ENCODE data around the gene SATL1. TPM values are rescaled to one million over a fixed set of nuclear protein-coding genes. Genes with fewer than 3 reads are reported as not detected.

SATL1 gene
- total RNA-seq, 1 experiment from 2014 or later = 0.22 TPM

DNA sequence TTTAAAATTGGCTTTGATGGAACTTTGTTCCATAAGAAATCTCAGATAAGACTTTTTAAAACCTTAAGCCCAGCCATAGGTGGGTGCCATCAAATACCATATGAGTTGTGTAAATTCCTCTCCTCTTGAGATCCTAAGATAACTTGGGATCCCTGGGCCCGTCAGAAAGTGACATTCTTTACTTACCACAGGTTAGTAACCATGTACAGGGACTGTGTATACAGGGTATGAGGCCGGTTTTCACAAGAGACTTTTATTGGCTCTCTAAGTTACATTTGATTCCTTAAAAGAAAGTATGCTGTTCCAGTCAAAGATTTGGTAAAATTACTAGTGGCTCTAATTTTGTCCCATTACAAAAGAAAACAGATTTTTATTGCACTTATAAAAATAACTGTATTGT lies 129.8 kb downstream of the SATL1 start:
- Mint-ChIP-seq H3K27me3 (ENCODE audit: low read depth) (no peaks in the 10 kb centered on the region), H3K36me3 (no peaks in the 10 kb centered on the region), H3K9me3 (peaks cover 8% of the 10 kb centered on the region), H3K4me1 (0 out of 2 replicates have a peak, but pooled peaks cover 2% of the 10 kb centered on the region), H3K27ac (no peak overlapping the region), H3K4me3 (no peak overlapping the region)
- DNase-seq (ENCODE audit: low spot score) (no peak), ATAC-seq (no peak)
- TF ChIP-seq, protein P1, sequence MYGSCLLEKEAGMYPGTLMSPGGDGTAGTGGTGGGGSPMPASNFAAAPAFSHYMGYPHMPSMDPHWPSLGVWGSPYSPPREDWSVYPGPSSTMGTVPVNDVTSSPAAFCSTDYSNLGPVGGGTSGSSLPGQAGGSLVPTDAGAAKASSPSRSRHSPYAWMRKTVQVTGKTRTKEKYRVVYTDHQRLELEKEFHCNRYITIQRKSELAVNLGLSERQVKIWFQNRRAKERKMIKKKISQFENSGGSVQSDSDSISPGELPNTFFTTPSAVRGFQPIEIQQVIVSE (CRISPR knock-in tag; IDR thresholded peaks at IDR 0.05; ENCODE audit: borderline replicate concordance) = no peak
- TF ChIP-seq ETV6 (CRISPR knock-in tag; IDR thresholded peaks at IDR 0.05) (no peak), ZNF263 (CRISPR knock-in tag; IDR thresholded peaks at IDR 0.05; ENCODE audit: low read depth) (no peak), ZNF138 (CRISPR knock-in tag; conservative IDR thresholded peaks at IDR 0.05) (no peak), TEAD1 (CRISPR knock-in tag; IDR thresholded peaks at IDR 0.05) (no peak)
- TF ChIP-seq, protein P2, sequence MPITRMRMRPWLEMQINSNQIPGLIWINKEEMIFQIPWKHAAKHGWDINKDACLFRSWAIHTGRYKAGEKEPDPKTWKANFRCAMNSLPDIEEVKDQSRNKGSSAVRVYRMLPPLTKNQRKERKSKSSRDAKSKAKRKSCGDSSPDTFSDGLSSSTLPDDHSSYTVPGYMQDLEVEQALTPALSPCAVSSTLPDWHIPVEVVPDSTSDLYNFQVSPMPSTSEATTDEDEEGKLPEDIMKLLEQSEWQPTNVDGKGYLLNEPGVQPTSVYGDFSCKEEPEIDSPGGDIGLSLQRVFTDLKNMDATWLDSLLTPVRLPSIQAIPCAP (CRISPR knock-in tag; IDR thresholded peaks at IDR 0.05) = no peak
- POLR2A ChIA-PET = no interaction called here
- CTCF ChIA-PET = no interaction called here

DNA sequence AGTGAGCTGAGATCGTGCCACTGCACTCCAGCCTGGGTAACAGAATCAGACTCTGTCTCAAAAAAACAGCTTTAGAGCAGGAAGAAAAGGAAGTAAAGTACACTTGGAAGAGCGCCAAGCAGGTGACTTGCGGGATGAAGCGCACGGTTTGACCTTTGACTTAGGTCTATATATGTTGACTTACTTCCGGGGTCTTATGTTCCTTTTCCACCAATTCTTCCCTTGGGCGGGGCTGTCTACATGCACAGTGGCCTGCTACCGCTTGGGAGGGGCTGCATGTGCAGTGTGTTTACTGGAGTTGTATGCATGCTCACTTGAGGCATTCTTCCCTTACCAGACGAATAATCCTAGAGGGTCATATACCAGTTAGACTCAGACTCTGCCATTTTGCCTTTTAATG lies 131.3 kb downstream of the SATL1 start:
- TF ChIP-seq, protein P3, sequence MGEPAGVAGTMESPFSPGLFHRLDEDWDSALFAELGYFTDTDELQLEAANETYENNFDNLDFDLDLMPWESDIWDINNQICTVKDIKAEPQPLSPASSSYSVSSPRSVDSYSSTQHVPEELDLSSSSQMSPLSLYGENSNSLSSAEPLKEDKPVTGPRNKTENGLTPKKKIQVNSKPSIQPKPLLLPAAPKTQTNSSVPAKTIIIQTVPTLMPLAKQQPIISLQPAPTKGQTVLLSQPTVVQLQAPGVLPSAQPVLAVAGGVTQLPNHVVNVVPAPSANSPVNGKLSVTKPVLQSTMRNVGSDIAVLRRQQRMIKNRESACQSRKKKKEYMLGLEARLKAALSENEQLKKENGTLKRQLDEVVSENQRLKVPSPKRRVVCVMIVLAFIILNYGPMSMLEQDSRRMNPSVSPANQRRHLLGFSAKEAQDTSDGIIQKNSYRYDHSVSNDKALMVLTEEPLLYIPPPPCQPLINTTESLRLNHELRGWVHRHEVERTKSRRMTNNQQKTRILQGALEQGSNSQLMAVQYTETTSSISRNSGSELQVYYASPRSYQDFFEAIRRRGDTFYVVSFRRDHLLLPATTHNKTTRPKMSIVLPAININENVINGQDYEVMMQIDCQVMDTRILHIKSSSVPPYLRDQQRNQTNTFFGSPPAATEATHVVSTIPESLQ (CRISPR knock-in tag; IDR thresholded peaks at IDR 0.05) = no peak
- TF ChIP-seq, protein P4, sequence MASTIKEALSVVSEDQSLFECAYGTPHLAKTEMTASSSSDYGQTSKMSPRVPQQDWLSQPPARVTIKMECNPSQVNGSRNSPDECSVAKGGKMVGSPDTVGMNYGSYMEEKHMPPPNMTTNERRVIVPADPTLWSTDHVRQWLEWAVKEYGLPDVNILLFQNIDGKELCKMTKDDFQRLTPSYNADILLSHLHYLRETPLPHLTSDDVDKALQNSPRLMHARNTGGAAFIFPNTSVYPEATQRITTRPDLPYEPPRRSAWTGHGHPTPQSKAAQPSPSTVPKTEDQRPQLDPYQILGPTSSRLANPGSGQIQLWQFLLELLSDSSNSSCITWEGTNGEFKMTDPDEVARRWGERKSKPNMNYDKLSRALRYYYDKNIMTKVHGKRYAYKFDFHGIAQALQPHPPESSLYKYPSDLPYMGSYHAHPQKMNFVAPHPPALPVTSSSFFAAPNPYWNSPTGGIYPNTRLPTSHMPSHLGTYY (CRISPR knock-in tag; IDR thresholded peaks at IDR 0.05) = no peak
- TF ChIP-seq ZNF423 (CRISPR knock-in tag; IDR thresholded peaks at IDR 0.05) (no peak), IRF2 (CRISPR knock-in tag; IDR thresholded peaks at IDR 0.05; ENCODE audit: borderline replicate concordance, low read depth) (no peak), SMAD4 (CRISPR knock-in tag; IDR thresholded peaks at IDR 0.05) (no peak), MXD4 (CRISPR knock-in tag; IDR thresholded peaks at IDR 0.05; ENCODE audit: borderline replicate concordance) (no peak), CREB1 (CRISPR knock-in tag; IDR thresholded peaks at IDR 0.05) (no peak)
- TF ChIP-seq, protein P5, sequence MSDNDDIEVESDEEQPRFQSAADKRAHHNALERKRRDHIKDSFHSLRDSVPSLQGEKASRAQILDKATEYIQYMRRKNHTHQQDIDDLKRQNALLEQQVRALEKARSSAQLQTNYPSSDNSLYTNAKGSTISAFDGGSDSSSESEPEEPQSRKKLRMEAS (CRISPR knock-in tag; IDR thresholded peaks at IDR 0.05) = no peak
- TF ChIP-seq, protein P6, sequence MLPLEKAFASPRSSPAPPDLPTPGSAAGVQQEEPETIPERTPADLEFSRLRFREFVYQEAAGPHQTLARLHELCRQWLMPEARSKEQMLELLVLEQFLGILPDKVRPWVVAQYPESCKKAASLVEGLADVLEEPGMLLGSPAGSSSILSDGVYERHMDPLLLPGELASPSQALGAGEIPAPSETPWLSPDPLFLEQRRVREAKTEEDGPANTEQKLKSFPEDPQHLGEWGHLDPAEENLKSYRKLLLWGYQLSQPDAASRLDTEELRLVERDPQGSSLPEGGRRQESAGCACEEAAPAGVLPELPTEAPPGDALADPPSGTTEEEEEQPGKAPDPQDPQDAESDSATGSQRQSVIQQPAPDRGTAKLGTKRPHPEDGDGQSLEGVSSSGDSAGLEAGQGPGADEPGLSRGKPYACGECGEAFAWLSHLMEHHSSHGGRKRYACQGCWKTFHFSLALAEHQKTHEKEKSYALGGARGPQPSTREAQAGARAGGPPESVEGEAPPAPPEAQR (CRISPR knock-in tag; IDR thresholded peaks at IDR 0.05) = no peak
- TF ChIP-seq, protein P7, sequence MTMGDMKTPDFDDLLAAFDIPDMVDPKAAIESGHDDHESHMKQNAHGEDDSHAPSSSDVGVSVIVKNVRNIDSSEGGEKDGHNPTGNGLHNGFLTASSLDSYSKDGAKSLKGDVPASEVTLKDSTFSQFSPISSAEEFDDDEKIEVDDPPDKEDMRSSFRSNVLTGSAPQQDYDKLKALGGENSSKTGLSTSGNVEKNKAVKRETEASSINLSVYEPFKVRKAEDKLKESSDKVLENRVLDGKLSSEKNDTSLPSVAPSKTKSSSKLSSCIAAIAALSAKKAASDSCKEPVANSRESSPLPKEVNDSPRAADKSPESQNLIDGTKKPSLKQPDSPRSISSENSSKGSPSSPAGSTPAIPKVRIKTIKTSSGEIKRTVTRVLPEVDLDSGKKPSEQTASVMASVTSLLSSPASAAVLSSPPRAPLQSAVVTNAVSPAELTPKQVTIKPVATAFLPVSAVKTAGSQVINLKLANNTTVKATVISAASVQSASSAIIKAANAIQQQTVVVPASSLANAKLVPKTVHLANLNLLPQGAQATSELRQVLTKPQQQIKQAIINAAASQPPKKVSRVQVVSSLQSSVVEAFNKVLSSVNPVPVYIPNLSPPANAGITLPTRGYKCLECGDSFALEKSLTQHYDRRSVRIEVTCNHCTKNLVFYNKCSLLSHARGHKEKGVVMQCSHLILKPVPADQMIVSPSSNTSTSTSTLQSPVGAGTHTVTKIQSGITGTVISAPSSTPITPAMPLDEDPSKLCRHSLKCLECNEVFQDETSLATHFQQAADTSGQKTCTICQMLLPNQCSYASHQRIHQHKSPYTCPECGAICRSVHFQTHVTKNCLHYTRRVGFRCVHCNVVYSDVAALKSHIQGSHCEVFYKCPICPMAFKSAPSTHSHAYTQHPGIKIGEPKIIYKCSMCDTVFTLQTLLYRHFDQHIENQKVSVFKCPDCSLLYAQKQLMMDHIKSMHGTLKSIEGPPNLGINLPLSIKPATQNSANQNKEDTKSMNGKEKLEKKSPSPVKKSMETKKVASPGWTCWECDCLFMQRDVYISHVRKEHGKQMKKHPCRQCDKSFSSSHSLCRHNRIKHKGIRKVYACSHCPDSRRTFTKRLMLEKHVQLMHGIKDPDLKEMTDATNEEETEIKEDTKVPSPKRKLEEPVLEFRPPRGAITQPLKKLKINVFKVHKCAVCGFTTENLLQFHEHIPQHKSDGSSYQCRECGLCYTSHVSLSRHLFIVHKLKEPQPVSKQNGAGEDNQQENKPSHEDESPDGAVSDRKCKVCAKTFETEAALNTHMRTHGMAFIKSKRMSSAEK (CRISPR knock-in tag; IDR thresholded peaks at IDR 0.05; ENCODE audit: borderline replicate concordance) = no peak
- H3K9me3 Mint-ChIP-seq = peaks cover 15% of the 10 kb centered on the region
- no peaks in the 10 kb centered on the region for H3K36me3 Mint-ChIP-seq
- DNase-seq (ENCODE audit: low spot score) = no peak
- no peak for ATAC-seq
- 0 out of 2 replicates have a peak, but pooled peaks cover 2% of the 10 kb centered on the region for H3K4me1 Mint-ChIP-seq
- no peak overlapping the region for H3K4me3 Mint-ChIP-seq
- POLR2A ChIA-PET = no interaction called here
- no peaks in the 10 kb centered on the region for H3K27me3 Mint-ChIP-seq (ENCODE audit: low read depth)
- CTCF ChIA-PET = no interaction called here
- H3K27ac Mint-ChIP-seq = no peak overlapping the region; the same call in 1 of the 2 replicates
